GM21526 (cell line): ENCODE data around the gene PLEK2.
"Not testable (repeated sequence)": the region's sequence is repeated elsewhere in the genome, so short reads cannot be mapped to it uniquely, and the experiment has no call there.

Experiments
- ATAC-seq: cut with Tn5 transposase; IDR thresholded peaks from one replicate; pipeline ENCODE4 v1.9.1; 2021; ENCODE audit warnings: moderate library complexity; ENCODE audit not compliant: unreplicated experiment, low FRiP score

PLEK2 gene

DNA sequence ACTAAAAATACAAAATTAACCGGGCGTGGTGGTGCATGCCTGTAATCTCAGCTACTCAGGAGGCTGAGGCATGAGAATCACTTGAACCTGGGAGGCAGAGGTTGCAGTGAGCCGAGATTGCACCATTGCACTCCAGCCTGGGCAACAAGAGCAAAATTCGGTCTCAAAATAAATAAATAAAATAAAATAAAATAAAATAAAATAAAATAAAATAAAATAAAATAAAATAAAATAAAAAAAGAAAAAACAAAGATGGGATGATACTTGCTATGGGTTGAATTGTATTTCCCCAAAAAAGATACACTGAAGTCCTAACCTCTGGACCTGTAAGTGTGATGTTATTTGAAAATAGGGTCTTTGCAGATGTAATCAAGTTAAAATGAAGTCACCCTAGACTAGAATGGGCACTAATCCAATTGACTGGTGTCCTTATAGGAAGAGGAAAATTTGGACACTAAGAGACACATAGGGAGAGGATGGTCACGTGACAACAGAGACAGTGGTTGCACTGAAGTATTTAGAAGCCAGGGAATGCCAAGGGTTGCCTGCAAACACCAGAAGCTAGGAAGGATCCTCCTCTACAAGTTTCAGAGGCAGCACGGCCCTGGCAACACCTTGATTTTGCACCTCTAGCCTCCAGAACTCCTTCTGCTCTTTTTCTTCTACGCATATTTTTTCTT, 3.7 kb downstream of the PLEK2 start:
- not testable (repeated sequence) for ATAC-seq

DNA sequence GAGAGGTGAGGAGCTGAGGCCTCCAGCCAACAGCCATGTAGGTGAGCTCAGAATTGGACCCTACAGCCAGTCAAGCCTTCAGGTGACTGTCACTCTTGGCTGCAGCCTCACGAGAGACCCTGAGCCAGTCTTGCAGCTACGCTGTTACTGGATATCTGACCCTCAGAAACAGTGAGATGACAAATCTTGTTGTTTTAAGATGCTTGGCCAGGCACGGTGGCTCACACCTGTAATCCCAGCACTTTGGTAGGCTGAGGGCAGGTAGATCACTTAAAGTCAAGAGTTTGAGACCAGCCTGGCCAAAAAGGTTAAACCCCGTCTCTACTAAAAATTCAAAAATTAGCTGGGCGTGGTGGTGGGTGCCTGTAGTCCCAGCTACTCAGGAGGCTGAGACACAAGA, 6.2 kb downstream of the PLEK2 start:
- no peak for ATAC-seq

DNA sequence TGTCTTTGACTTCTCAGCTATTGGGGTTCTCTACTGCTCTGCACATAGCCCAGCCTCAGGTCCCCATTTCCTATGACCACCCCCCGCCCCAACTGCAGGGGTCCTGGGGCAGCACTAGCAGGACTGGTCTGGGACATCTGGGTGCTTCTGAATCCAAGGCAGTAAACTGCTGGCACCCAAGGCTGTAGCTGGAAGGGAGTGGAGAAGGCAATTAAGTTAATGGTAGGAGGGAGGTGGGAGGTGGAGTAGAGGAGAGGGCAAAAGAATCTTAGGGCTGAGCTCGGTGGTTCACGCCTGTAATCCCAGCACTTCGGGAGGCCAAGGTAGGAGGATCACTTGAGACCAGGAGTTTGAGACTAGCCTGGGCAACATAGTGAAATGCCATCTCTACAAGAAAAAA, 11.5 kb downstream of the PLEK2 start:
- no peak for ATAC-seq

DNA sequence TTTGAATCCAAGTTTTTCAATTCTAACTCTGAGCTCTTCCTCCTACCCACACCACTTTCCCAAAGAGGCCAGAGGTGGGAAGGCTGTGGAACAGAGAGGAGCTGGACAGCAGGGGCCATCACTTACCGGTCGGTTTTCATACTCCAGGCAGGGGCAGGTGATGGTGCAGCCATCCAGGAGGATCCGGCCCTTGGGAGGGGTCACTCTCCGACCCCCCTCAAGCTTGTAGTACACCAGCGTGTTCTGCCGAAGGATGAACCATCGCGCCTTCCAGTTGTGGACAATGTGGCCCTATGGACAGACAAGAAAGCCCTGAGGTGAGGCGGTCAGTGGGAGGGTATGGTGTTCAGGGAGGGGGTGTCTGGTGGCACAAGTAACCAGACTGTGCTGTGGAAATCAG, 14.4 kb downstream of the PLEK2 start:
- ATAC-seq = no peak

DNA sequence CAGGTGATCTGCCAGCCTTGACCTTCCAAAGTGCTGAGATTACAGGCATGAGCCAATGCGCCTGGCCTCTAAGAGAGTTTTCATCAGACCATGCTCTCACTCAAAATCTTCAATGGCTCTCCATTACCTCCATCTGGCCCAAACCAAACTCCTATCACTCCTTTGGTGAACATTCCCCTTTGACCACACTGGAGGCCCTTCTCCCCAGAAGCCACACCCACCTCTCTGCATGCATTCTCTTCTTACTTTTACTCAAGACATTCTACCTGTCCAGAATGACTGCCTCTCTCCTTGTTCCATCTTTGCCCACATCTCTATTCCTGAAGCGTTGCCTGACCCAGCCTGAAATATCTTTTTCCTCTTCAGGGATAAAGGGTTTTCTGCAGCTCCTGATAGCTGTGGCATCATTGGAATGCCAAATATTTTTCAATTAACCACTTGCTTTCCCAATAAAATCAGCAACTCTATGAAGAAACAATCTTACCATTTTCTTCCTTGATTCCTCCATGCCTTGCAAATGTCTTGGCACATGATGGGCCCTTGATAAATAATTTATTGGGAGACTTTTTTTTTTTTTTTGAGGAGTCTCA, 15.5 kb downstream of the PLEK2 start:
- ATAC-seq = no peak

DNA sequence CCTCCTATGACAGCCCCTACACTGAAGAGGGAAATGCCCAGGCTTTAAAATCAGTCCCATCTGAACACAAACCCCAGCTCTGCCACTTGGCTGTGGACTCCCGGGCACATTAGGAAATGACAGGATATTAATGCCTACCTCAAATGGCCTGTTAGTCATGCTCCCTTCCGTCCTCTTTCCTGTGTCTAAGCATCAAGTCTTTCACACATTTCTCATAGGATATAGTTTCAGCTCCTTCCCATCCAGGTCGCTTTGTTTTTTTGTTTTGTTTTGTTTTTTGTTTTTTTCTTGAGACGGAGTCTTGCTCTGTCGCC, 16.1 kb downstream of the PLEK2 start:
- ATAC-seq = no peak

DNA sequence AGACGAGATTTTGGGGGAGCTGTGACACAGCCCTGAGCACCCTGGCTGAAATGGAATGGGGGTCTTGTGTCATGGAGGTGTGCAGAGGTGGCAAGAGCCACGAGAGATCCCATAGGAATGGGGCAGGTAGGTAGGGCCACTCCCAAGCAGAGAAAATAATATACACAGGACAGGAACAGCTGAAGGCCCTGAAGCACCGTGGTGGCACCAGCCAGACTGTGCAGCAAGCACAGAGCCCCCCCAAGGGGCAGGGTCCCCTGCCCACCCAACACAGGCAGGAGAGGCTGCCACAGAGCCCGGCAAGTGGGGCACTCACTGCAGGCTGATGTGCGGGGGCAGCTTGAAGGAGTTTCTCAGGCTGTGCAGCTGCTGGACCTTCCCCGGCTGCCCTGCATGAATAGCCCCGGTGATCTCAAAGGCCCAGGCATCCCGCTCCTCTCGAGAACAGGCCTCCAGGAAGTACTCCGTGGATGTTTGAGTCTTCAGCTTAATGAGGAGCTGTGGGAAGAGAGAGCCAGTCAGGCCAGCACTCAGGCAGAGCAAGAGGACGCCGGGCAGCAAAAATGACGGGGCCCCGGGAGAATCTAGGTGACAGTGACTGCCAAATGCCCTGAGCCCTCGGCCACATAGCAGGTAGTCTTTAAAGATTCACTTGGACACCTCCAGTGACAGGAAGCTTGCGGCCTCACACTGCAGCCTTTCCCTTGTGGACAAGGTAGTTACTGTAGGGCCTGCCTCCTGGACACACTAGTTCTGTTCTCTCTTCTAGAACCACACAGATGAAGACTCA, 16.7 kb downstream of the PLEK2 start:
- ATAC-seq = no peak

DNA sequence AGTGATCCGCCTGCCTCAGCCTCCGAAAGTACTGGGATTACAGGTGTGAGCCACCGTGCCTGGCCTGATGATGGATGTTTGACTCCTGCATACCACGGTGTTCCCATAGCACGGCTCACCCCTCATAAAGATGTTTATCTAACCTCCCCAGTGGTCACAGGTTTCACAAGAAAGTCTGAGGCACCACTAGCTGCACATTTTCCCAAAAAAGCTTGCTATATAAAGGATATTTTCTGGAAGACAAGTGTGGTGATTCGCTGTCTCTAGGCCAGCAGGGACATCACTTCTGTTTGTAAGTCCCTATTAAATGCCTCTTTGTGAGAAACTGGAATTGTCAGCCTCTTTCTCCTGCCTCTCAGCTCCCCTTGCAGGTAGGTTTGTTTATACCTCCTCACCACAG, 18.3 kb downstream of the PLEK2 start:
- ATAC-seq = no peak

DNA sequence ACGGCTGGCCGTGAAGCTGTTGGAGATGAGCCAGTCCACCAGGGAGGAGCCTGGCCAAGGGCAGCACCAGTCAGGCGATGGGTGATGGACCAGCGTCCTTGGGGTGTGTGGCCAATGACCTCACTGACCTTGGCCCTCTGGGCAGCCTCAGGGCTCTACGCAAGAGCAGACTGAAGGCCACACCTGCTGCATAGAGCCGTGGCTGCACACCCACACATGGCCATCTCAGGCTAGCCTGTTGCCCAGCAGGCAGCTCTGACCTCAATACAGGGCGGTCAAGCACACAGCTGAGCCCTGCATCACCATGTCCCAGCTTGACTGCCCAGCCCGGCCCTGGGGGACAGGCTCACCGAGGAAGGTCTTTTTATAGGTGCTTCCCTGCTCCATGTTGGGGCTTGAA, 19.2 kb downstream of the PLEK2 start:
- no peak for ATAC-seq

DNA sequence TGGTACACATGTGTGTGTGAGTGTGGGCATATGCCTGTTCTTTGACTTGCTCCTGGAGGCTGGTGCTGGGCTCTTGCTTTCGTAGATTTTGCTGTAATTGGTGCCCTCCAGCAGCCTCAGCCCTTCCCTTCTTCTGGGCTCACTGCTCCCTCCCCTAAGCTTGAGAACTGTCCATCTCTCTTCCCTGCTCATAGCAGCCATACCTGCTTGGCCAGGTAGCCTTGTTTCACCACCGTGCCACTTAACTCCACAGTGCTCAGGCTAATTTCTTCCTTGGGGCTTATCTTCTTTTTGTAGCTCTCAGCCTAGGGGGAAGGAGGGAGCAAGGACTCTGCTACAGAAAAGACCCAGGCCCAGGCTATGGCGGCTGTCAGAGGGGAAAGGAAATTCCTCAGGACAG, 19.8 kb downstream of the PLEK2 start:
- no peak for ATAC-seq

DNA sequence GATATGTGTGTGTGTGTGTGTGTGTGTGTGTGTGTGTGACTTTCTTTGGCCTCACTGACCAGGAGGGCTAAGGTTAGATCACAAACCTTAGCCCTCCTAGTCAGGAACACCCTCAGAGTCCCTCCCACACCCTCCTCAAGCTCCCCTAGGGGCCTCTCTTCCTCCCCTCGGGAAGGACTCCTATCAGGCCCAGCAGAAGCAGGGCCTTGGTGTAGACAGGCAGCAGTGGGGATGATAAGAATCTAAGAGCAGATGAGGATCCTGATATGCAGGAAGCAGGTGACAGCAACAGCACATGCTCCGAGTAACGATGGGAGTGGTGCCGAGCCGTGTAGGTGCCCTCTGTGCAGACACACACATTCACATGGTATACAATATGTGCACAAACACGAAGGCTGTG, 20.7 kb downstream of the PLEK2 start:
- no peak for ATAC-seq

DNA sequence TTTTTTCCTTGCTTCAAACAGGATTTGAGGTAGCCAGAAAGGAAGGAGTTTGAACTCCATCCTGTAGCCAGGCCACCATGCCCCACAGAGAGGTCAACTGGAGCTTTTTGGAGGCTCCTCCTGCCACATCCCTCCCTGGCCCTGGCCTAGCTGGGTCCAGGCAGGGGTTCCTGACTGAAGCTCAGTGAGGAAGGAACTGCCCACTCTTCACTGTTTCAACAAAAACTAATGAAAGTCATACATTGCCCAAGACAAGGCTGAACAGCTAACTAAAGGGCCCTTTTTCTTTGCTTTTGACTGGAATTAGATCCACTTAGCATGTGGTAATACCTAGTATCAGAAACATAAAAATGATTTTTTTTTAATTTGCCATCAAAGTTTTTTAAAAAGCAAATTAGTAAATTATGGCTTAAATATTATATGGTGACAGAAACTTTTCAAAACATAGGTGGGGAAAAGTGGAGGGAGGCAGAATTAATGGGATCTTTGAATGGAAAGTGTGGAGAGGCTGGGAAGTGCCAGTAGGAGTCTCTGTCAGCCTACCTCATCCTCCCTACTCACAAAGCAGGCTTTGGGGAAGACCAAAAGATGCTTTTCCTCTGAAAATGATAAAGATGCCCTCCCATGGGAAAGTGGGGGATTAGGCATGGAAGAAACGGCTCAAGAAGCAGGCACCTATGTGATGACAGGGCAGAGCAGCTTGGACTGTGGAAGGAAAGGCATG, 22.0 kb downstream of the PLEK2 start:
- no peak for ATAC-seq

DNA sequence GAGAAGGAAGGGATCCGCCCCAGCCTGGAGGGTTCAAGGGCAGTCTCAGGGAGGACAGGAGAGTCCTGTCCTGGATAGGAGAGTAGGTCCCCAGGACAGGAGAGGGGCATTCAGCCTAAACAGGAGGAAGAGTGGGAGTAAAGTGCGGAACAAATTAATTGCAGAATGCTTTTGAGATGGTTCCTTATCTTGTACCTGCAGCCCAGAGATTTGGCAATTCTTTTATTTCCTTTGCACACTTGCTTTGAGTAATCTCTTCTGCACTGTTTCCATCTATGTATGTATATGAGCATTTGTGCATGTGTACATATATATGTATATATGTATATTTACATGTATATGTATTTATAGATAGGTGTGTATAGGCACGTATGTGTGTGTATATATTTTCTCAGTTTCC, 22.7 kb downstream of the PLEK2 start:
- no peak for ATAC-seq

DNA sequence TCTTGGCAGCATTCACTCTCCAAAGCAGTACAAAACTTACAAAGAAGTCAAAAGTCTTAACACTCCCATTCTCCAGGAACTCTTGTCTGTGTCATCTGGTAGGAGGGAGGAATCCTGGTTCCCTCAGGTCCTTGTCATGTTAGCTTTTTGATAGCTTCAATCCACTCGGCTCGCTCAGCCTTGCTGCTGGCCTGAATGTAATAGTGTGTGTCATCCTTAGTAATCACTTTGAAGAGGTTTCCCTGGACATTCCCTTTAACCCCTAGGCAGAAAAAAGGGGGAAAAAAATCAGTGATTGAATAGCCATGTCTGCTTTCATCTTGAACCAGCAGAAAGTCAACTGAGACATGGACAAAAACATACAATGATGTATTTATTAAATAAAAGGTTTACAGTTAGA, 24.8 kb downstream of the PLEK2 start:
- ATAC-seq = no peak

DNA sequence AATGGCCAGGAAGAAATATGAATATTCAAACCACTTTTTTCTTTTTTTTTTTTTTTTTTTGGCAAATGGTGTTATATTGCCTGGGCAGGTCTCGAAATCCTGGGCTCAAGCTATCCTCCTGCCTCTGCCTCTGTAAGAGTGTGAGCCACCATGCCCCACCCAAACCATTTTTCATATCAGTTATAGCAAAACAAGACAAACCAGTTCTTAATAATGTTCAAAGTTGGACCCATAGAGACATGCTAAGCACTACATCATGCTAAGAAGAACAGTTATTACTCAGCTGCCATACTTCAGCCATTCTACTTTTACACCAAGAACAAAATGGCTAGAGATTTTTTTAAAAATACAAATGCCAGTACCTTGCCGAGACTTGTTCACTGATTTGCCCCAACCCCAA, 26.3 kb downstream of the PLEK2 start:
- ATAC-seq = no peak

DNA sequence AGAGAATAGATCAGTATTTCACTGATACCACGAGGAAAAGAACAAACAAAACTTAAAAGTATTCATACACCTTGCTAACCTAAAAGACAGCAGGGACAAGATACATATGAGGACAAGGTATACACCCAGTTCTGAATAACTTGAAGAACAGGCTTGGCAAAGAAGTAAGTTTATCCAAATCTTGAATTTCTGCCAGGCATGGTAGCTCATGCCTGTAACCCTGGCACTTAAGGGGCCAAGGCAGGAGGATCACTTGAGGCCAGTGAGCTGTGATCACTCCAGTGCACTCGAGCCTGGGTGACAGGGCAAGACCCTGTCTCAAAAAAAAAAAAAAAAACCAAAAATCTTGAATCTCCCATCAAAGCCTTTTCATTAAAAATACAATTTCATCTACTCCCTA, 26.8 kb downstream of the PLEK2 start:
- ATAC-seq = no peak

DNA sequence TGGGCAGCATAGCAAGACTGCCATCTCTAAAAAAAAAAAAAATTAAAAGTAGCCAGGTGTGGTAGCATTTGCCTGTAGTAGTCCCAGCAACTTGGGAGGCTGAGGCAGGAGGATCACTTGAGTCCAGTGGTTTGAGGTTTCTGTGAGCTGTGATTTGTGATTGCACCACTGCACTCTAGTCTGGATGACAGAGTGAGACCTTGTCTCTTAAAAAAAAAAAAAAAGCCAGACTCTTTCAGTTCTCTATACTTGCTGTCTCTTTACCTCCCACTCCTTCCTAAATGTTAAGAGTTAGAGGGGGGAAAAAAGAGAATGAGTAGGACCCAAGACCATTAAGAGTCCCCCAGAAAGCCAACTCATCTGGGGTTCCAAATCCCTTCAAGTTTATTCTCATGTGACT, 34.0 kb downstream of the PLEK2 start:
- ATAC-seq = no peak

DNA sequence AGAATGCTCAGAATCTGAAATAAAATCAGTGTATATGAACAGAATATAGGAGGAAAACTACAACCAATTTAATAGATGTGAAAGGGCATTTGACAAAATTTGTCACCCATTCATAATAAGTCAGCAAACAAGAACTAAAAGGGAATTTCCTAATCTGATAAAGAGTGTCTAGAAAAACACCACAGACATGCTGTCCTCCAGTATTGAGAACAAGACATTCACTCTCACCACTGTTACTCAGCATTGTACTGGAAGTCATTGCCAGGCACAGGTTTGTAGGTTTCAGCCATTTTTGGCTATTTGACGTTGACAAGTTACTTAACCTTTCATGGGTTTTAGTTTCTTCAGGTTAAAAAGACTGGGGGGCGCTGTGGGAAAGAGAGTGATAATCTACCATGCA, 38.6 kb downstream of the PLEK2 start:
- no peak for ATAC-seq

DNA sequence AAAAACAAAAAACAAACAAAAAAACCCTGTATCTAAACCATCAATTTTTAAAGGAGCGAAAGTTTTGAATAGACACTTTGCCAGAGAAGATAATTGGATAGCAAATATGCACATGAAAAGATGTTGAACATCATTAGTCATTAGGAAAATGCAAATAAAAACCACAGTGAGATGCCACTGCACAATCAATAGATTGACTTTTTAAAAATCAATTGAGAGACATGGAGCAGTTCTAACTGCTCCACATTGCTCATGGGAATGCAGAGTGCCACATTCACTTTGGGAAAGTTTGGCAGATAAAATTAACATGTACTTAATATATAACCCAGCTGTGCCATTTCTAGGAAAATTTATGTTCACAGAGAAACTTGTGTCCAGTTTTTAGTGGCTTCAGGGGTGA, 39.1 kb downstream of the PLEK2 start:
- no peak for ATAC-seq

DNA sequence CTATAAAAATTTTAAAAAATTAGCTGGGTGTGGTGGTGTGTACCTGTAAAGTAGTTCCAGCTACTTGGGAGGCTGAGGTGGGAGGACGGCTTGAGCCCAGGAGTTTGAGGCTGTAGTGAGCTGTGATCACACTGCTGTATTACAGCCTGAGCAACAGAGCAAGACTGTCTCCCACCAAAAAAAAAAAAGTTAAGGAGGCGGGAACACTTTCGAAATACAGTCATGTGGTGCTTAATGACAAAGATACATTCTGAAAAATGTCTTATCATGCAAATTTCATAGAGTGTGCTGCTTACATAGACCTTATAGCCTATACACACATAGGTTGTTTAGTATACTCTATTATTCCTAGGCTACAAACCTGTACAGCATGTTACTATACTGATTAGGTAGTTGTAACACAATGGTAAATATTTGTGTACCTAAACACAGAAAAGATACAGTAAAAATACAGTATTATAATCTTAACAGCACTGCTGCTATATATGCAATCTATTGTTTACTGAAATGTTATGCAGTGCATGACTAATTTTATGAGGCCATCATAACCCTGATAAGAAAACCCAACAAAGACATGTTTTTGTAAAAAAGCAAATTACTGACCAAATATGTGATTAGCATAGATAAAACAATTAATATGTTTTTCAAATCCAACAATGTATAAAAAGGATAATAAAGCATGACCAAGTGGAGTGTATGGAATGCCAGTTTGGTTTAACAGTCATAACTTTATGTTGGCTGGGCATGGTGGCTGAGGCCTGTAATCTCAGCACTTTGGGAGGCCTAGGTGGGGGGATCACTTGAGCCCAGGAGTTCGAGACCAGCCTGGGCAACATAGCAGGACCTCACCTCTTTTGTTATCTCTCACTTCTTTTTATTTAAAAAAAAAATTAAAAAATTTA, 40.5 kb downstream of the PLEK2 start:
- ATAC-seq = no peak

DNA sequence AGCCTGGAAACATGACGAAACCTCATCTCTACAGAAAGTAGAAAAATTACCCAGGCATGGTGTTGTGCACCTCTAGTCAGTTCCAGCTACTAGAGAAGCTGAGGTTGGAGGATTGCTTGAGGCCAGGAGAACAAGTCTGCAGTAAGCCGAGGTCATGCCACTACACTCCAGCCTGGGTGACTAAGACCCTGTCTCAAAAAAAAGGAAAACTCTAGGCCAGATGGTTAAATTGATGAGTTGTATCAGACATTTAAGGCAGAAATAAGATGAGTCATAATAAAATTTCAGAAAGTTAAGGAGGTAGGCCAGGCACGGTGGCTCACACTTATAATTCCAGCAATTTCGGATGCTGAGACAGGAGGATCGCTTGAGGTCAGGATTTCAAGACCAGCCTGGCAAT, 41.1 kb downstream of the PLEK2 start:
- ATAC-seq = no peak
